HG02973 (cell line): ENCODE data around the gene THSD4.
"Not testable (repeated sequence)": the region's sequence is repeated elsewhere in the genome, so short reads cannot be mapped to it uniquely, and the experiment has no call there.

Source experiments
- ATAC-seq: cut with Tn5 transposase; IDR thresholded peaks from one replicate; pipeline ENCODE4 v1.9.1; 2021; ENCODE audit warnings: moderate library complexity; ENCODE audit not compliant: unreplicated experiment

THSD4 gene

DNA sequence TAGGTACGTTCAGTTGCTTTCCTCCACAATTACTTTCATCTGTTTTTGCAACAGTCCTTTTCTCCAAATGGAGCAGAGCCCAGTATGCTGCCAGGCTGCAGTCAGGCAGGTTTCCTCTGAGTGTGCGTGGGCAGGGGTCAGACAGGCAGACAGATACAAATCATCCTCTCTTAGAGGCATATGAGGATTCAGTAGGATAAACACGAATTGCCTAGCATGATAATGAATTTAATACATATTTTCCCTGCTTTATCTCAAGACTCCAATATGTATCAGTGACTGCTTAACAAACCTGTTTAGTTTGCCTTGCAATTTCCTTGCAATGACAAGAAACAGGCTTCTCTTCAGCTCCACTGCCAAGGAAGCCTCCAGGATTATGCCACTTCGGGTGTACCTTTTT is 554.4 kb downstream of the THSD4 start:
- no peak for ATAC-seq

DNA sequence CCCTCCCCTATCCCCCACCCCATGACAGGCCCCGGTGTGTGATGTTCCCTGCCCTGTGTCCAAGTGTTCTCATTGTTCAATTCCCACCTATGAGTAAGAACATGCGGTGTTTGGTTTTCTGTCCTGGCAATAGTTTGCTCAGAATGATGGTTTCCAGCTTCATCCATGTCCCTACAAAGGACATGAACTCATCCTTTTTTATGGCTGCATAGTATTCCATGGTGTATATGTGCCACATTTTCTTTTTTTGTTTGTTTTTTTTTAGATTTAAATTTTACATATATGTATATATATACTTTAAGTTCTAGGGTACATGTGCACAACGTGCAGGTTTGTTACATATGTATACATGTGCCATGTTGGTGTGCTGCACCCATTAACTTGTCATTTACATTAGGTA is 555.0 kb downstream of the THSD4 start:
- ATAC-seq = not testable (repeated sequence)

DNA sequence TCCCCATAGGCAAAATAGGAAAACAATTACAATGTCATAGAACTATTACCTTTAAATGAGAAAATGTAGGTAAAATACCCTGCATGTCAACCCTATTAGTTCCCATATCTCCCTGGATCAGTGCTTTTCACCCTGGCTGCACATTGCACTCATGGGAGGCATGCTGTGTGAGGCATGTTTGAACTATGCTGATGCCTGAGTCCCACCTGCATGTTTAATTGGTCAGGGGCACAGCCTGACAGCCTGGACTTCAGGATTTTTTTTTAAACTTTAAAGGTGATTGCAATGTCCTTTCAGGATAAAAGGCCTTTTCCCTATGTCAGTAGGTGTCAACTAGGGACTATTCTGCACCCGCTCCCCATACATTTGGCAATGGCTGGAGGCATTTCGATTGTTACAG is 559.1 kb downstream of the THSD4 start:
- no peak for ATAC-seq

DNA sequence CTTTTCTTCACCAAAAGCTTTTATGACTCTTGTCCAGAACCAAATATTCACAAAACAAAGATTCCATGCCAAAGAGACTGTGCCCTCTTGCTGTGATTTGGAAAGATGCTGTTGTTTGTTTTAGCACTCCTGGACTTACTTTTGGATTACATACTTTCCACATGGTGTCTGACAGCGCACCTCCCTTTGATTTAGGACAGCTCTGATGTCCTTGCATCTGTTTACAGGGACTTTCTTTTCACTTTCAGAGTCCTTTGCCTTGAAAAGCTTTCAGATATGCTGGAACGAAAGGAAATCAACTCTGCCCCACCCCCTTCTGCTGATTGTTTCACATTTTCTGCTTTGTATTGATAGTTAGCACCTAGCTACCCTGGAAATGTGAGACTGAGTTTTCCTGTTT is 562.1 kb downstream of the THSD4 start:
- no peak for ATAC-seq

DNA sequence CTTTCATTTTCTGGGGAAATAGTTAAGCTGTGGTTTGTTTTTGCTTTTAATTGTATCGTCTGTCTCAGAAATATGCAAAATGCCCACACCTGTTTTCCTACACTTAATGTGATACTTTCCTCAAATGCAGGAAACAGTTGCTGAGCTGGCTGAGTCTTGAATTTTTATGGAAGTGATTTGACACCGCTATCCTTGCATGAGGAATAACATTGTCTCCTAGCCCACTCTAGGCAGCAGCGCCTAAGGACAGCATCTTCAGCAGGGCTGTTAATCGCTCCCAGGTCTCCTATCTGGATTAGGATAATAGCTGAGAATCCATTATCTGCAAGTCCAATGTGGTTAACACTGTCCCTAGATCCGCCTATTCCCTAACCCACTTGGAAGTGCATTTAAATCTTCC is 562.5 kb downstream of the THSD4 start:
- ATAC-seq = no peak

DNA sequence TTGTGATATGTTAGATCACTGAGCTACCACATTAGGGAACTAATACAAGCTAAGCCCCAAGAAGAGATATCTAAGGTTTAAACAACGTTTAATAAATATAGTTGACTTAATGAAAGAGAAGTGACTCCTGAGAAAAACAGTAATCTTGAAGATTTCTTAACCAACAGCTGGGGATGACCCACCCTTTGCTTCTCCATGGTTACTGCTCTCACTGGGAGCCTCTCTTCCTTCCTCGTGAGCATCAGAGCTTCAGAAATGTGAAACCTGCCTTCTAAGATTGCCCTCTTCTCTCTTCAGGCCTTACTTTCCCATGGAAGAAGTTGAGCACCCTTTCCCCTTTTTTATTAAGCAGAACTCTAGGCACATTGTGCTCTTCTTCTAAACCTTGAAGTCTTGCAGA is 562.9 kb downstream of the THSD4 start:
- no peak for ATAC-seq

DNA sequence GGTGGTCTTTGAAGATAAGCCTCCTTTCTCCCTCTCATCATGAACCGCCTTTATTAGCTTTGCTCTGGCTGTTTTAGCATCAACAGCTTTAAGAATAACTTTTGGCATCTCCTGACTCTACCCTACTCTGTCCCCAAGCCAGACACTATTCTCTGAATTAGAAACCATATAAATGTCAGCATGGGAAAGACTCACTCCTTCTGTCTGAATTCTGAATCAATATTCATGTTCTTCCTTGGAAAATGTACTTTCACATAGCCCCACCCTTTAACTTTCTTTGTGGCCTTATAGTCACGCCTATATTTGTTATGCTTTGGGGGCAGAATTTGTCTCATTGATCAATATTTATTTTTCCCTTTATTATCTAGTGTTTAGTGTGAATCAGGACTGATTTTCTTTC is 563.3 kb downstream of the THSD4 start:
- no peak for ATAC-seq

DNA sequence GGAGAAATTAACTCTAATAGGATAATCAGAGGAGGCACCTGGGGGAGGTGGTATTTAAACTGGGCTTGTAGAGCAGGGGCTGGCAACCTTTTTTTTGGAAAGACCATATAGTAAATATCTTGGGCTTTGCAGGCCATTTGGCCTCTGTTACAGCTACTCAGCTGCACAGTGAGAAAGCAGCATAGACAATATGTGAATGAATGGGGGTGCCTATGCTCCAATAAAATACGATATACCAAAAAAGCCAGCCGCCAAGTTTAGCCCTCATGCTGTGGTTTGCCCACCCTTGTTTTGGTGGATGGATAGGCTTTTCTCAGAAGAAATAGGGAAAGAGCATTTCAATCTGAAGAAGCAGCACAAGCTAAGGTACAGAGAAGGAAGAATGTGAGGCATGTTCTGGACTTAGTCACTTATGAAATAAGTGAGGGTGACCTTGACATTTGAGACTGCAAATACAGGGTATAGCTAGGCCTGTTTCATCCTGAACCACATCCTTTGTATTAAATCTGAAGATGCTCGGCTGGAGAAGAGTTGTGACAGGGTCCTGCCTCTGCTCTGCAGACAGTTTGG is 564.0 kb downstream of the THSD4 start:
- ATAC-seq = no peak

DNA sequence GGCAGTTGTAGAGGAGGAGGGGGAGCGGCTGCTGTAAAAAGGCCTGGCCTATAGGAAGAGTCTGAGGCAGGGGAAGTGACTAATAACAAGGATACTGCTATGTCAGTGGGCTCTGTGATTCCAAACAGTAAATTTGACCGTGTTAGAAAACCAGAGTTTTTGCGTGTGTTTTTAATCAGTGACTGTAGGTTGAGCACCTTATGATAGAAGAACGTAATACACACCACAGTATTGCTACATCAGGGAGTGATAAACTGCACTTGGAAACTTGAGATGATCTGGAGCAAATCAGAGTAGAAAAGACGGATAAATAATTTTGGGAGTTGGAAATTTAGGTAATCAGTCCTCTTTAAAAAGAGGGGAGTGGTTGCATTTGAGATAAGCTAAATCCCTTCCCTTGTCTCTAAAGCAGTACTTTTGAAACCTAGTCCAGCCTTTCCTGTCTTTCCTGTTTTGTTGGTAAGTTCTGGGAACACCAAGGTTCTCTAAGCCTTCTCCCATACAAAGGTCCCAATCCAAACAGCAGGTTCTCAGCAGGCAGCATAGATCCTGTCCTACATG is 564.6 kb downstream of the THSD4 start:
- no peak for ATAC-seq

DNA sequence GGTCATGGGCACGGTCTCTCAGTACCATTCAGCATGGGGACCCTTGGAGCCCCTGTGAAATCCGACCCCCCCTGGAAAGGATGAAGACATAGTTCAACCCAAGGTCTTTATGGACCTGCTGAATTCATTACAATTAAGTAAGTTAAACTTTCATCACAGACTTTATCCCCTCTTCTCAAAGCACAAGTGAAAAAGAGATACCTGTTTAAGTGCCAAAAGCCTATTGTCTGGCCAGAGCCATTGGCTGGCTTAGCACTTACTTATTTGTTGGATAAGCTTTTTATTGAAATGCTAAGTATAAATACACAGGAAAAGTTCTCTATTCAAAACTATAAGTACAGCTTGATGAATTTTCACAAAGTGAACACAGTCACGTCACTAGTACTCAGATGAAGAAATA is 566.7 kb downstream of the THSD4 start:
- ATAC-seq = no peak

DNA sequence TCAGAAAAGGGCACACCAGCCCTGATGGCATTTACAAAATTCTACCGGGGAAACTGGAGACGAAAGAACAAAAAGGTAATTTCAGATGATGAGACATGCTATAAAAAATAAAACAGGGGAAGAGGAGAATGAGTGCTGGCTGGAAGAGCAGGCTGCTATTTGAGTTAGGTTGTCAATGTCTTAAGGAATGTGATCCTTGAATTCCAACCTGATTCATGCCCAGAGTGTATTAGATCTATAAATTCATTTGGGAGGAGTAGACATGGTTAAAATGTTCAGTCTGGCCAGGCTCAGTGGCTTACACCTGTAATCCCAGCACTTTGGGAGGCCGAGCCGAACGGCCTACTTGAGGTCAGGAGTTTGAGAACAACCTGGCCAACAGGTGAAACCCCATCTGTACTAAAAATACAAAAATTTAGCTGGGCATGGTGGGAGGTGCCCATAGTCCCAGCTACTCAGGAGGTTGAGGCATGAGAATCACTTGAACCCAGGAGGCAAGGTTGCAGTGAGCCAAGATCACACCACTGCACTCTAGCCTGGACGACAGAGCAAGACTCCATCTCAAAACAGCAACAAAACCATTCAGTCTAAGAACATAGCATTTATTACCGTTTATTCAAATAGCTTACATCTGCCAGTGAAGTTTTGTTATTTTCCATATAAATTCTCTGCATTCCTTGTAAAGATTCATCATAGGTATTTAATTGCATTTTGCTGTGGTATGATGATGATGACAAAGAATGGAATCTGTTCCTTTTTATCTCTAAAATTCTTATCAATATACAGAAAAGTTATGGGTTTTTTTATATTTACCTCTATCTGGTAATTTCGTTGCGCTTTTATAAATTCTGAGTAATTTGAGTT is 568.4 kb downstream of the THSD4 start:
- no peak for ATAC-seq

DNA sequence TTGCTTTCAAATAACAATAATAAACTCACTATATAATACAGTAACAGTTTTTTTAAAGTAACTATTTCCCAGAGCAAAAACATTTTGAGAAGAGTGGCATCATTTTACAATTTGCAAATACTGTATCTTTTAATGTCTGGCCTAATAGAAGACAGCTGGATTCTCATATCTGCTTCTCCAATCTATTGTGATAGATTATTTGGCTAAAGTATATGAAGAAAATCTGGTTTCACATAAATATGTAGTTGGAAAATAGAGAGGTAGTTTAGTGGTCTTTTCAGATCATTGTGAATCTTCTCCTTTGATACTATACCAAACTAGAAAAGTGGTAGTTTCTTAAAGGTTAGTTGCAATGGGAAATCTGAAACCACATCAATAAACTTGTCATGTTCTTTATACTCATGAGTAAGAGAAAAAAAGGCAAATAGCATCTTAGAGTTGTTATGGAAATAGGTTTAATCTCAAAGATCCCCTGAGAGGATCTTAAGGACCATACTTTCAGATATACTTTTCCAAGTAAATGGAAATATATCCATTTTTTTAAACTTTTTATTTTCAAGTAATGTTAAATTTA is 570.2 kb downstream of the THSD4 start:
- no peak for ATAC-seq

DNA sequence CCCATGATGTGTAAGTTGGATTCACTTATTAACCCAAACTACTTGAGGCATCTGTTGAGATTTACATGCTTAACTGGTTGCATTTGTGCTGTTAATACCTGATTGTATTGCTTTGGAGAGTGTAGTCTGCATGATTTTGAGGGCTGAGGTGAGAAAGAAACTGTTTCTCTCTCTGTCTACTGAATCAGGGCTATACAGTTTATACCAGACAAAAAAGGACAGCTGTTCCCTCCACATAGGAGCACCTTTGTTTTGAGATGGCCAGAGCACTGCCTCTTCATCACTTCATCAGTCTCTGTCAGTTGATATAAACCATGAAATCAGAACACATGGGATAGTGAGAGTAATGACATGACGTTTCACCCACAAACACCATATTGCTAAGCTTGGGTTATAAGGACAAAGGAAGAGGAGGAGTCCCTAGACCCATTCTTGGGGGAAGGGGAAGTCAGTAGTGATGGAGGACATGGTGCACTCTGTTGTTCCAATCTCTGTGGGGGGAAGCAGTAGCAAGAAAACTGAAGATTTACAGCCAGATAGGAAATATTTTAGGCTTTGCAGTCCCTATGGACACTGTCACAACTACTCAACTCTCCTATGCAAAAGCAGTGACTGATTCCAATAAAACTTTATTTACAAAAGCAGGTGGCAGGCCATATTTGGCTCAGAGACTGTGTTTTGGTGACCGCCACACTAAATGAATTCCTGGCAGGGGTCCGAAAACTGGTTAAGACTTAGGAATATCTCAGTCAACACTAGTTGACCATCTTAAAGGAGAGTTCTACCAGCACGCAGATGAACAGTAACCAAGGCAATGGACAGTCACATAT is 571.2 kb downstream of the THSD4 start:
- ATAC-seq = no peak

DNA sequence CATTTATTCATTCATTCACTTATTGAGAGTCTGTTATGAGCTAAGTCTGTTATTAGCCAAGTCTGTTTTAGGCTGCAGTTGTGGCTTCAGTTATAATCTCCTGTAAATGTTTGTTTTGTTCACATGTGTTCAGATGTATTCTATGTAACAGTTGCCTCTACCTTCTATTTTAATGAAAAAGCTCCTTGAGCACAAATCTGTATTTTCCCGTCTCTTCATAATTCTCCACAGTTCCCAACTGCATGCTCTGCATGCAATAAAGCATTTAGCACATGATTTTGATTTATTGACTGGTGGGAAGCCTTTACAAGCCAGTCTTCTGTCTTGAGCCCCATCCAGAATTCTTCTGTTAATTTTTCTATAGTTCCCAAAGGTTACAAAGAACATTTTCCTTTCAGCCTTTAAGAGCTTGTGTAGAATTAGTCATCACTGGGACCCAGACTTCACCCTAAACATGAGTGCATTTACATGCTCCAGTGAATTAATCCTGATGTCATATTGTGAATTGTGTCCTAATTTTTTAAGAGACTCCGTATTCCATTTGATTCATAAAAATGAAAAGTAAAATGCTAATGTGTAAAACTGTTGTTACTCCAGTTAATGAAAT is 572.7 kb downstream of the THSD4 start:
- no peak for ATAC-seq

DNA sequence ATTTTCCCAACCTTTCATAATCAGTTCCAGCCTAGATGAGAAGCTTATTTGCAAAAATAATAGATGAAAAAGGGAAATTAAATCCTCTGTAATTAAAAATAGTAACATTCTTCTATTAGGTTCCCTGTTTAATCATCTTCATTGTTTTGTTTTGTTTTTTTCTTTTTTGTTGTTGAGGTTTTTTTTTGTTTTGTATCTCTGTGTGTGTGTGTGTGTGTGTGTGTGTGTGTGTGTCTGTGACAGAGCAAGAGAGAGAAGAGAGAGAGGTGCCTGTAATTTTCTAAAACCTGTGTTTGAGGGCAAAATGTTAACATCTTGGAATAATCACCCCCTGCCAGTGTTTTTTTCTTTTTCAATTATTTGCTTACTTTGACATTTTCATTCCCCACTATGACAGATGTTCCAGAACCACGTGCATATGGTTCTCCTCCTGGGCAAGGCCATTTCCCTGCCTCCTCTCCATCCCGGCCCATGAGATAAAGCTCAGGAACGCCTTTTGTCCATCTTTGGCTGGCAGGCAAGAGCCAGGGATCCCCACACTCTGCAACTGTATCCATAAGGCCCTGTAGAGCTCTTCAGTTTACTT is 573.3 kb downstream of the THSD4 start:
- ATAC-seq = no peak

DNA sequence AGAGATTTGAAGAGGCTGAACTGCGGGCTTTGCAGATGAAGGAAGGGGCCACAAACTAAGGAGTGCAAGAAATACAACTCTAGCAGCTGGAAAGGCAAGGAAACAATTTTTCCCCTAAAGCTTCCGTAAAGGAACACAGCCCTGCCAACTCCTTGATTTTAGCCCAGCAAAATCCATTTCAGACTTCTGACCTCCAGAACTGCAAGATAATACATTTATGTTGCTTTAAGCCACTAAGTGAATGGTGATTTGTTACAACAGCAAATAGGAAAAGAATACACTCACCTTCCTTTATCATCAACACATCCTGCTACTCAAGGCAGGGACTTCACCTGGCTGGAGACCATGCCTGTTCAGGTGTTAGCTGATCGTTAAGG is 575.8 kb downstream of the THSD4 start:
- ATAC-seq = no peak

DNA sequence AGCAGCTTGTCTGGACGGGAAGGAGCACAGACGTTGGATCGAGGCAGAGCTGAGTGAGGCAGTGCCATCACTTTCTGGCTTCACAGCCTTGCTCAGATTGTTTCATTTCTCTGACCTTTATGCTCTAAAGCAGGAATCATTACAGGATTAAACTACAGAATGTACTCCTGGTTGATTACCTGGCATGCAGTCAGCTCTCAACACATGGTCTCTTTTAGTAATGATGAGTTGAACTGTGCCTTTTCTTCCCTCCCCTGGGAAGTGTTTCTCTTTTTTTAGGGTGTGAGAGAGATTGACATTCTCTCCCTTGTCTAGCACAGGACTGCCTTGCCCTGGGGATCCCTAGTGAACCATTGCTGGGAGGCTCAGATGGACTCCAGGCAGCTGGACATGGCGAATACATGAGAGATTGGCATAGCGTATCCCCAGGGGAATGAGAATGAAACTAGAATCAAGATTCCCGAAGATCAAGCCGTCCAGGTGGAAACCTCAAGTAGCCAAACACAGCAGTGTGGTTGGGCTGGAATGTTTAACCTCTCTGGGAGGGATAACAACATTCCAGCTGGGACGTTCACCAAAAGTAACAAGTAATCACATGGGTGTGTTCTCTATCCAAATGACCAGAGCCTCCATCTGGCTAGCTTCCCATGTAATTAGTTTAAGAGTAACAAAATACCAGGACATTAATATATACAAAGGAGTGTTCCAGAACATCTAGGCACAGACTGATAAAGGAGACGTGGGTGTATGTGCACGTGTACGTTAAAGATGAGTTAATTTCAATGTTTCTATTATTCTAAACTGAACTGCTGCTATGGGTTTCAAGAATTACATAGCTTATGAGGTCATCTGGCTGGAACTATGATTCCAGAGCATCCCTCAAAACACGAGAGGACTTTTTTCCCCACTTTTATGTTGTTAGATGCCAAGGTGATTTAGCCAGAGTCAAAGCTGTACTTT is 576.5 kb downstream of the THSD4 start:
- no peak for ATAC-seq

DNA sequence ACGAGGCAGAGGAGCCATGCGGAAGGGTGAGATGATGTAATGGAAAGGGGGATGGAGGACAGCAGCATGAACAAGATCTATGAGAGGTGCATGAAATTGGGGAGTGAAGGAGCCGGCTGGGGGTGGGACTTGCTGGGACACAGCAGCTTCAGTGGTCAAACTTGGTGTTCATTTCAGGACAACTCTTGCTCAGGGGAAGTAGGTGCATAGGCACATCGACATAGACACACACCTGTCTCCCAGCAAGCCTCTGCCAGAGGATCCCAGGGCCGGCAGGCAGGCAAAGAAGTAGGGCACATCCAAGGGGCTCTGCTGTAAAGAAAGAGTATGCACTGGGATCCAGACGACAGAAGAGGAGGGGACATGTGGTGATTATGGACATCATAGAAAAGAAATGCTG is 582.0 kb downstream of the THSD4 start:
- ATAC-seq = no peak

DNA sequence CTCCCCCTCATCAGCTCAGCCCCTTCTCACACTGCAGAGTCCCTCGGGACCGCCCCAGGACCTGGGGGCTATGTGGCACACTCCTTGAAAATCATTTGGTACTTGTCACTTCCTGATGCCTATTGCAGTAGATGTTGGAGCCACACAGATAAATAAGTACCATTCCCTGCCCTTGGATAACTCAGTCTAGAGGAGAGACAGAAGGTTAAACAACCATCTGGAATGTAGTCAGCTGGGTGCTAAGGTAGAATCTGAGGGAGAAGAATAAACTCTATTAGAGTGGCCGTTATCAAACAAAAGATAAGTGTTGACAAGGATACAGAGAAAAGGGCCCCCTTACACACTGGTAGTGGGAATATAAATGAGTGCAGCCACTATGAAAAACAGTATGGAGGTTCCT is 582.8 kb downstream of the THSD4 start:
- ATAC-seq = no peak
